WTC11 (cell line): ENCODE data around the gene SYCE1L. TPM values are rescaled to one million over a fixed set of nuclear protein-coding genes. Genes with fewer than 3 reads are reported as not detected.

Experiments
- ATAC-seq: fragments of 200-7000 bp; cut with Tn5 transposase; 2 replicates; pipeline ENCODE4 v1.10.0; 2021; ENCODE audit warnings: mild to moderate bottlenecking, moderate library complexity
- CTCF ChIA-PET: fragments of 300-600 bp; sonication (Branson Sonifier 250); formaldehyde crosslinking; loops from one replicate; lab custom pipeline; 2021; ENCODE audit warnings: antibody characterized with exemption; lab: Charles Lee
- POLR2A ChIA-PET: fragments of 350-600 bp; sonication (Branson Sonifier 250); formaldehyde crosslinking; loops from one replicate; lab custom pipeline; 2021; ENCODE audit warnings: antibody characterized with exemption; lab: Charles Lee
- DNase-seq: peaks from one replicate; pipeline ENCODE4 v3.0.0; 2021; ENCODE audit warnings: low spot score
- H3K27ac Mint-ChIP-seq: 2 replicates; pipeline ENCODE4 v1.8.0; 2021; ENCODE audit warnings: mixed read lengths
- H3K27me3 Mint-ChIP-seq: 2 replicates; pipeline ENCODE4 v1.8.0; 2021; ENCODE audit warnings: low read depth, mild to moderate bottlenecking, moderate library complexity, mixed read lengths
- H3K36me3 Mint-ChIP-seq: 2 replicates; pipeline ENCODE4 v1.8.0; 2021; ENCODE audit warnings: mixed read lengths
- H3K4me1 Mint-ChIP-seq: 2 replicates; pipeline ENCODE4 v1.8.0; 2022; ENCODE audit warnings: mixed read lengths
- H3K4me3 Mint-ChIP-seq: 2 replicates; pipeline ENCODE4 v1.8.0; 2021; ENCODE audit warnings: mild to moderate bottlenecking, moderate library complexity, mixed read lengths
- H3K9me3 Mint-ChIP-seq: 2 replicates; pipeline ENCODE4 v1.8.0; 2021; ENCODE audit warnings: mixed read lengths
- ARID4B ChIP-seq: sonication (generic); formaldehyde crosslinking; IDR thresholded peaks from 2 replicates; pipeline ENCODE4 v1.8.0; 2023; ENCODE audit warnings: missing genetic modification reagents, mild to moderate bottlenecking, borderline replicate concordance
- ERG ChIP-seq: fragments of 250-450 bp; sonication (Bioruptor Pico); IDR thresholded peaks from 2 replicates; pipeline ENCODE4 v1.8.0; 2021; ENCODE audit warnings: mild to moderate bottlenecking
- ESRRA ChIP-seq: sonication (generic); formaldehyde crosslinking; IDR thresholded peaks from 2 replicates; pipeline ENCODE4 v1.8.1; 2022; ENCODE audit warnings: mild to moderate bottlenecking, missing genetic modification reagents, borderline replicate concordance
- FOXK1 ChIP-seq: sonication (generic); formaldehyde crosslinking; IDR thresholded peaks from 2 replicates; pipeline ENCODE4 v1.8.0; 2022; ENCODE audit warnings: mild to moderate bottlenecking, moderate library complexity, missing genetic modification reagents
- FOXP4 ChIP-seq: sonication (generic); formaldehyde crosslinking; IDR thresholded peaks from 2 replicates; pipeline ENCODE4 v1.8.0; 2022; ENCODE audit warnings: mild to moderate bottlenecking, missing genetic modification reagents
- GABPB1 ChIP-seq: sonication (generic); formaldehyde crosslinking; IDR thresholded peaks from 2 replicates; pipeline ENCODE4 v1.8.1; 2023; ENCODE audit warnings: mild to moderate bottlenecking, missing genetic modification reagents
- JUN ChIP-seq: sonication (generic); formaldehyde crosslinking; IDR thresholded peaks from 2 replicates; pipeline ENCODE4 v1.8.0; 2023; ENCODE audit warnings: mild to moderate bottlenecking, missing genetic modification reagents
- KAT7 ChIP-seq: sonication (generic); formaldehyde crosslinking; IDR thresholded peaks from 2 replicates; pipeline ENCODE4 v1.8.1; 2023; ENCODE audit warnings: missing genetic modification reagents, mild to moderate bottlenecking, borderline replicate concordance
- MXD4 ChIP-seq: fragments of 250-450 bp; sonication (Bioruptor Pico); IDR thresholded peaks from 2 replicates; pipeline ENCODE4 v1.8.0; 2021; ENCODE audit warnings: mild to moderate bottlenecking, moderate library complexity, borderline replicate concordance
- MYBL2 ChIP-seq: sonication (generic); formaldehyde crosslinking; IDR thresholded peaks from 2 replicates; pipeline ENCODE4 v1.8.1; 2023; ENCODE audit warnings: mild to moderate bottlenecking, moderate library complexity, missing genetic modification reagents
- NR2C2 ChIP-seq: sonication (generic); formaldehyde crosslinking; IDR thresholded peaks from 2 replicates; pipeline ENCODE4 v1.8.0; 2022; ENCODE audit warnings: mild to moderate bottlenecking, missing genetic modification reagents
- ZNF281 ChIP-seq: sonication (generic); formaldehyde crosslinking; IDR thresholded peaks from 2 replicates; pipeline ENCODE4 v1.8.0; 2023; ENCODE audit warnings: mild to moderate bottlenecking, missing genetic modification reagents
- ZNF423 ChIP-seq: fragments of 250-450 bp; sonication (Bioruptor Pico); IDR thresholded peaks from 2 replicates; pipeline ENCODE4 v2.1.2; 2022; ENCODE audit warnings: mild to moderate bottlenecking, moderate library complexity
- ZNF512 ChIP-seq: sonication (generic); formaldehyde crosslinking; IDR thresholded peaks from 2 replicates; pipeline ENCODE4 v1.8.1; 2022; ENCODE audit warnings: missing genetic modification reagents, borderline replicate concordance
- ZNF671 ChIP-seq: fragments of 250-450 bp; sonication (Bioruptor Pico); IDR thresholded peaks from 2 replicates; pipeline ENCODE4 v1.8.0; 2021; ENCODE audit warnings: mild to moderate bottlenecking
- total RNA-seq: library from RNA; stranded (reverse); gene quantifications from 3 replicates; pipeline ENCODE4 v1.2.3, GENCODE V29; 2021
- TF ChIP-seq, protein P1 (sequence below): fragments of 250-450 bp; sonication (Bioruptor Pico); IDR thresholded peaks from 2 replicates; pipeline ENCODE4 v1.9.0; 2021; ENCODE audit warnings: mild to moderate bottlenecking
- TF ChIP-seq, protein P2 (sequence below): sonication (generic); formaldehyde crosslinking; IDR thresholded peaks from 2 replicates; pipeline ENCODE4 v1.8.0; 2023; ENCODE audit warnings: missing genetic modification reagents
- TF ChIP-seq, protein P3 (sequence below): fragments of 250-450 bp; sonication (Bioruptor Pico); IDR thresholded peaks from 2 replicates; pipeline ENCODE4 v1.9.0; 2021; ENCODE audit warnings: moderate library complexity, mild to moderate bottlenecking, inconsistent platforms, borderline replicate concordance

The SYCE1L gene
- total RNA-seq, 1 experiment from 2014 or later: 7.0 TPM

DNA sequence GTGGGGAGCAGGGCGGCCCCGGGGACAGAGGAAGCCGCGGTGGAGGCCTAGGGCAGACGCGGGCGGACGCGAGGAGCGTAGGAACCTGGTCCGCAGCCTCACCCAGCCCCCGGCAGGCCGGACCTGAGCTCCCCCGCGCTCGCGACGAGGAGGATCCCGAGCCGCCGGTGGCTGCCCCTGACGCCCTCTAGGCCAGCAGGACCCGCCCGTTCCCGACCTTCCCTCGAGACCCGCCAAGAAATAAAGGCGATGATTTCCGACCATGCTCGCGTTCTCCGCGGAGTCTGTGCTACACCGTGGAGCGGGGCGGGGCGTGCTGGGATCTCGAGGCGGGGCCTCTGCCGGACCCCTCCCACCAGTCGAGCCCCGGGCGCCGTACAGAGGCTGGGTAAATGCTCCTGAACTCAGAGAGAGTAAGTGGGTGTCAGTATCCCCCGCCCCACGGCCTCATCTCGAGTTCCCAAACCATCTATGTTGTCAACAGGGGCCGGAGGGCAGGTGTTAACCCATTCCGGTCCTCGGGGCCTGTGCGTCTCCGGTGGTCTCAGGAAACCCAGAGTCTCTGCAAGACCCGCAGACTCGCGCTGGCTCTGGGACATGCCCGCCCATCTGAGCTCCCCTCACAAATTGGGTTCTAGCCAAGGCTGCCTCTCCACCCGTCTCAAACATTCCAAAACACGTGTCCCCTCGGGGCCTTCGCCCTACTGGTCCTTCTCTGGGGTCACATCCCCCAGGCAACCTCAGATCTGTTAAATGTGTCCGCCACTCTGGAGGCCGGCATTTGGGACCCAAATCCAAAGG is 13.7 kb downstream of the SYCE1L start (continued):
- TF ChIP-seq ZNF512 (CRISPR knock-in tag): no peak
- TF ChIP-seq GABPB1: no peak
- TF ChIP-seq FOXK1 (CRISPR knock-in tag): no peak
- TF ChIP-seq, protein P1, sequence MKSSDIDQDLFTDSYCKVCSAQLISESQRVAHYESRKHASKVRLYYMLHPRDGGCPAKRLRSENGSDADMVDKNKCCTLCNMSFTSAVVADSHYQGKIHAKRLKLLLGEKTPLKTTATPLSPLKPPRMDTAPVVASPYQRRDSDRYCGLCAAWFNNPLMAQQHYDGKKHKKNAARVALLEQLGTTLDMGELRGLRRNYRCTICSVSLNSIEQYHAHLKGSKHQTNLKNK (CRISPR knock-in tag): no peak
- TF ChIP-seq ZNF671 (CRISPR knock-in tag): no peak
- TF ChIP-seq MXD4: no peak
- no peak for TF ChIP-seq ZNF281

DNA sequence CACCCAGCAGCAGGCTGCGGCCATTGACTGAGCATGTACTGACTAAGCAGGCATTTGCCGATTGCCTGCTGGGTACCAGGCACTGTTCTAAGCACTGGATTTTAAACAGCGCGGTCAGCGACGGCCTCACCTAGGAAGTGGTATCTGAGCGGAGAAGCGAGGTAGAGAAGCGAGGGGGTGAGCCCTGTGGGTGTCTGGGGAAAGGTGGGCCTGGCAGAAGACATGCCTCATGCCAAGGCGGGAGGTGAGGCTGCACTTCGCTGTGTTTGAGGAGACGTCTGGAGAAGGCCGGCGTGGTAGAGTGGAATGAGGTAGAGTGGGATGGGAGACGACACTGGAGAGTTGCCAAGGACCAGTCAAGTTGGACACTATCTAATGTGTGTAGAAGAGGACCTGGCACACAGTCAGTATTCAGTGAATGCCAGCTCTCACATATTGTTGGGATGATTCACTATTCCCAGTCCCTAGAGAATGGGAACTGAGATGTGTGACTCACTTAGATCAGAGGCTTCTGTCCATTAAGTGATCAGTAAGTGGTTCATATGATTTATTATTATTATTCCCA is 14.4 kb downstream of the SYCE1L start:
- peak overlapping the region; percentile 74 for H3K4me3 Mint-ChIP-seq
- 0 out of 2 replicates have a peak, but pooled peaks cover 3% of the 10 kb centered on the region for H3K36me3 Mint-ChIP-seq
- H3K27ac Mint-ChIP-seq: no peak overlapping the region; the same call in 1 of the 2 replicates
- H3K4me1 Mint-ChIP-seq: peaks cover 20% of the 10 kb centered on the region
- DNase-seq (no peak), ATAC-seq (no peak)
- CTCF ChIA-PET: interaction anchor here (2.6 kb wide), 1 partner anchor 10 kb away, joined by 16 read pairs; no protein-coding TSS in a partner anchor
- POLR2A ChIA-PET: interaction anchor here (2.1 kb wide), 1 partner anchor 23 kb away, joined by 5 read pairs; no protein-coding TSS in a partner anchor
- H3K9me3 Mint-ChIP-seq: no peaks in the 10 kb centered on the region
- no peak for TF ChIP-seq ESRRA (CRISPR knock-in tag)
- no peak for TF ChIP-seq NR2C2 (CRISPR knock-in tag)
- TF ChIP-seq ERG: no peak
- TF ChIP-seq ZNF423 (CRISPR knock-in tag): no peak
- TF ChIP-seq, protein P2, sequence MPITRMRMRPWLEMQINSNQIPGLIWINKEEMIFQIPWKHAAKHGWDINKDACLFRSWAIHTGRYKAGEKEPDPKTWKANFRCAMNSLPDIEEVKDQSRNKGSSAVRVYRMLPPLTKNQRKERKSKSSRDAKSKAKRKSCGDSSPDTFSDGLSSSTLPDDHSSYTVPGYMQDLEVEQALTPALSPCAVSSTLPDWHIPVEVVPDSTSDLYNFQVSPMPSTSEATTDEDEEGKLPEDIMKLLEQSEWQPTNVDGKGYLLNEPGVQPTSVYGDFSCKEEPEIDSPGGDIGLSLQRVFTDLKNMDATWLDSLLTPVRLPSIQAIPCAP: no peak
- no peak for TF ChIP-seq ARID4B (CRISPR knock-in tag)
- no peak for TF ChIP-seq MYBL2 (CRISPR knock-in tag)
- TF ChIP-seq GABPB1: no peak
- TF ChIP-seq, protein P3, sequence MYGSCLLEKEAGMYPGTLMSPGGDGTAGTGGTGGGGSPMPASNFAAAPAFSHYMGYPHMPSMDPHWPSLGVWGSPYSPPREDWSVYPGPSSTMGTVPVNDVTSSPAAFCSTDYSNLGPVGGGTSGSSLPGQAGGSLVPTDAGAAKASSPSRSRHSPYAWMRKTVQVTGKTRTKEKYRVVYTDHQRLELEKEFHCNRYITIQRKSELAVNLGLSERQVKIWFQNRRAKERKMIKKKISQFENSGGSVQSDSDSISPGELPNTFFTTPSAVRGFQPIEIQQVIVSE (CRISPR knock-in tag): no peak
- TF ChIP-seq, protein P1 (CRISPR knock-in tag): no peak
- no peak for TF ChIP-seq JUN
- no peak for TF ChIP-seq ZNF671 (CRISPR knock-in tag)
- no peak for TF ChIP-seq KAT7
- no peak for TF ChIP-seq FOXP4 (CRISPR knock-in tag)
- H3K27me3 Mint-ChIP-seq: peaks cover 7% of the 10 kb centered on the region
